HG03159 (cell line): ENCODE measurements around the gene MSL3.
A peak's percentile ranks its signal among the peaks of the same experiment; 100 is the strongest.

ENCODE experiments used
- ATAC-seq: cut with Tn5 transposase; IDR thresholded peaks from one replicate; pipeline ENCODE4 v1.9.1; 2021; ENCODE audit warnings: mild to moderate bottlenecking, moderate library complexity; ENCODE audit not compliant: unreplicated experiment

MSL3 gene, protein sequence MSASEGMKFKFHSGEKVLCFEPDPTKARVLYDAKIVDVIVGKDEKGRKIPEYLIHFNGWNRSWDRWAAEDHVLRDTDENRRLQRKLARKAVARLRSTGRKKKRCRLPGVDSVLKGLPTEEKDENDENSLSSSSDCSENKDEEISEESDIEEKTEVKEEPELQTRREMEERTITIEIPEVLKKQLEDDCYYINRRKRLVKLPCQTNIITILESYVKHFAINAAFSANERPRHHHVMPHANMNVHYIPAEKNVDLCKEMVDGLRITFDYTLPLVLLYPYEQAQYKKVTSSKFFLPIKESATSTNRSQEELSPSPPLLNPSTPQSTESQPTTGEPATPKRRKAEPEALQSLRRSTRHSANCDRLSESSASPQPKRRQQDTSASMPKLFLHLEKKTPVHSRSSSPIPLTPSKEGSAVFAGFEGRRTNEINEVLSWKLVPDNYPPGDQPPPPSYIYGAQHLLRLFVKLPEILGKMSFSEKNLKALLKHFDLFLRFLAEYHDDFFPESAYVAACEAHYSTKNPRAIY

GRCh38 chrX:11757719-11758399 lies at the start of gene MSL3:
Gene MSL3, plus strand, starts transcription at chrX:11758237. Its CDS starts 27 bp downstream, at chrX:11758264.
- peak; percentile 22 for ATAC-seq

DNA sequence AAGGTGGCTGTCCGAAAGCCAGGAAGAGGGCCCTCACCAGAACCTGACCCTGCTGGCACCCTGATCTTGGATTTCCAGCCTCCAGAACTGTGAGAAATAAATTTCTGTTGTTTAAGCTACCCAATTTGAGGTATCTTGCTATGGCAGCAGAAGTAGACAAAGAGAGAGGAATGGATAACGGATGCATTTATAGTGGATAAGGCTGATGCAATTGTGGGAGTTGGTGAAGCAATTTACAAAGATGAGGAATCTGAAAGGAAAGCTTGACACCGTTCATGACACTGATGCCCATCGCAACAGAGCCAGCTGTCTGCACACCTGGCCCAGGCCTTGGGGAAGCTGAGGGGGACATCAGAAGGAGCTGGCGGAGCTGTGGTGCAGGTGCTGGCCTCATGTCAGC lies 35.7 kb upstream of the MSL3 start:
- ATAC-seq, result no peak

DNA sequence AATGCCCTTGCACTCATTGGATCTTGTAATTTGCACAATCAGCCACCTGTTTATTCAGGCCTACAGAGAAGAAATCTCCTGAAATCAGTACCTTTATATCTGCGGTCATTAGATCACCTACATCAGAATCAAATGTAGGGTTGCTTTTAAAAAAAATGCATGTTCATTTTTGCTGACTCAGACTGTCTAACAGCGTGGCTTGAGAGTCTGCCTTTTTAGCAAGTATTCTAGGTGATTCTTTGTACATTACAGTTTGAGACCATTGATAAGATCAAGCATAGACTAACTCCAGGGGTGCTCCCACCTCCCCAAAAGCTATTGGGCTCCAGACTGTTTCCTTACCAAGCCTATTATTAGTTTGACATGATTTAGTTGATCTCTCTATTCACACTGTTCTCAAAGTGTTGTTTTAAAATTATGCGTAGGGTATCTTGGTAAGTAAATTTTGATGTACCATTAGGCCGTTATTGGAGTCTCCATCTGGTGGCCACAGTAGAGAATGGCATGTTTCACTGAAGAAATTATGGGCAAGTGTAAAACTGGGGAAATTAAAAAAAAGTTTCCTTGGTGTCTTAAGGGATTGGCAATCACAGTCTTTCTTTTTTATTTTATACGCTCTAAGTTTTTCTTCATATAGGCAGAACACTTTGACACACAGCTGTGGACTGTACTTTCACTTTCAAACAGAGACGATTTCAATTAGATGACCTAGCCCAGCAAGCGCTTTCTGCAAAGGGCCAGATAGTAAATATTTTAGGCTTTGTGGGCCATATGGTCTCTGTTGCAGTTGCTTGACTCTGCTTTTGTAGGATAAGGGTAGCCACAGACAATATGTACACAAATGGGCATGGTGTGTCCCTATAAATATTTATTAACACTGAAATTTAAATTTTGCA lies 33.7 kb upstream of the MSL3 start:
- peak; percentile 58 for ATAC-seq

- no peak for ATAC-seq
These were observed 32.2 kb upstream of the MSL3 start for GRCh38 chrX:11725631-11726442.

DNA sequence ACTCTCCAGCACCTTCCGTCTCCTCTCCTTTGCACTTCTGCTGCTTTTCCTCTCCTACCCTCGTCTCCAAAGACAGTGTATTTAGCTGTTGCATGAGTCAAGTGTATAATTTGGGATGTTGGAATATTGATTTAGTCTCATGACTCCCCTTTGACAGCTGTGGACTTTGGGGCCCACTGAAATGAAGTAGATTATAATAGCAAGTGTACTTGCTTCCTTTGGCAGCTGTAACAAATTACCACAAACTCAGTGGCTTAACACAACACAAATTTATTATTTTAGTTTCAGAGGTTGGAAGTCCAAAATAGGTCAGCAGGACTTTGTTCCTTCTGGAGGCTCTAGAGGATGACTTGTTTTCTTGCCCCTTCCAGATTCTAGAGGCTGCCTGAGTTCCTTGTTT lies 29.5 kb upstream of the MSL3 start:
- no peak for ATAC-seq

DNA sequence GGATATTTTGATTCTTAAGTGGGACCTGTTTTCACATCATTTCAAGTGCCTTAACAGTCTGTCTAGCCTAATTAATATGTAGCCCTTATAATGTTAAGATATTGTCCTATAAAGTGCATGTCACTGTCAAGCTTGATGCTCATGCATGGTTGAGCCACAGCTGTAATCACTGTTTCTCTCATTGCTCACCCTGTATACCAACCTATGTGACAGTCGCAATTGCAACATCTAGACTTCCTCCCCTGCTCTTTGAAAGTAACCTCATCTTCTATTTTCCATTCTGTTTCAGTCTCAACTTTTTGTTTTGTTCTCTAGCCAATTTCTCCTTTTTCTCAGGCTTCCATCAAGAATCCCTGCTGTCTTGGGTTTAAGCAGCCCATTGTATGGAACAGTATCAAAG lies 24.4 kb upstream of the MSL3 start:
- ATAC-seq, result peak; percentile 58

DNA sequence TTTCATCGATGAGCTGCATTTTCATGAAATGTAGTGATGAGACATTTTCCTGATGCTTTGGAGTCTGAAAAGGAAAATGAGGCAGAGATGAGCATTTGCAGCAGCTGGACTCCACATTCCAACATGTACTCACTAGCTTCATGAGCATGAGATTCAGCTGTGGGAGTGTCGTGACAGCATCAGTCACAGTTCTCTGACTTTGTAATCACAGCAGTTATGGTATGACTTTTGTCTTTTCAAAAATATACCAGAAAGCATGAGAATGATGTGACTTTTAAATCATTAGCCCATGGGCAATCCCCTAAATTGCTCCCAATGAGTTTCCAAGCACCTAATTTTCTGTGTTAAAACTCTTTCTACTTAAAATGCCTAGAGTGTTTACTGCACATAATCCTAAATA lies 18.3 kb upstream of the MSL3 start:
- peak; percentile 50 for ATAC-seq

- no peak for ATAC-seq
These were observed 17.2 kb upstream of the MSL3 start for GRCh38 chrX:11740794-11741193.

GRCh38 chrX:11741574-11741973 lies 16.5 kb upstream of the MSL3 start:
- ATAC-seq, result no peak

- ATAC-seq, result no peak
These were observed 12.2 kb upstream of the MSL3 start for GRCh38 chrX:11745881-11746280.

GRCh38 chrX:11750046-11750445 lies 8.0 kb upstream of the MSL3 start:
- ATAC-seq, result no peak

GRCh38 chrX:11750694-11751093 lies 7.3 kb upstream of the MSL3 start:
- no peak for ATAC-seq

- ATAC-seq, result peak; percentile 60
These were observed 6.8 kb upstream of the MSL3 start for GRCh38 chrX:11751261-11751660.

DNA sequence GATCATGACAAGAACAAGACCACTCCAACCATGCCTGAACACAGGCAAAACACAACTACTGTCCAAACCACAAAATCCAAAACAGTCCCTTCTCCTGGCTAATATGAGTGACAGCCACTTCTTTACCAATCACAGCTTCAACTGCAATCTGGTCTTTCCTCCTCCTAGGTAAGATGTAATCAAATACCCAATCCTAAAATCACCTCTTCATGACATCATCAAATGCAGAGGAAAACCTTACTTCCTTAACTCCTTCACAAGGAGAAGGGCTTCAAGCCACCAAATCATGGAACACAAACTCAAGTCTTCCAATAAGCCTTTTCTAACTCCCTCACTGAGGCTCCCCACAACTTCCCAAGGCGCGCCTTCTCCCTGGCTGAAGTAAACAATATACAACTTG lies 4.4 kb upstream of the MSL3 start:
- no peak for ATAC-seq

DNA sequence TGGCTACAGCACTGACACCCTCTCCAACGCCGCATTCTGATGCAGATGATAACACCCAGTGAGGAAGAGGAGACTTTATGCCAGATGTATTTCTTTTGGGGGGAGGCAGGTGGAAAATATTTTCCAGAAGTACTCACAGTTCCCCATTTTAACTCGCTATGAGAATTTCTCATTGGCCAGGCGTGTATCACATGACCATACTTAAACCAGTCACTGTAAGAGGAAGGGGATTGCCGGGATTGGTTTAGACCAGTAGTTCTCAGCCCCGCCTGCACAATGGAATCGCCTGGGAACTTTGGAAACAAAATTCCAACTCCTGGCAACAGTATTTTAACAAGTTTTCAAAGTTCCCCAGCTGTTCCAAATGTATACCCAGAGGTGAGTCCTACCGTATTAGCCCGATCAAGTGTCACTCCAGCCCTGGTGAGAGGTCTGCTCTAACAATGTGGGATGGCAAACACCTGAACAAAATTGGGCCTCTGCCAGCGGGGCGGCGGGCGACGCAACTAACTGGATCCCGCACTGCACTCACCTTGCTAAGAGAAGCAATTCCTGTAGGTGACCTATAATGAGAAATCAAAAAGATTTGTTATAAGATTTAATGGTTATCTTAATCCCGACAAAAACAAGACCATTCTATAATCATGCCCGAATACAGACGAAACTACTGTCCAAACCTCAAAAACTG lies 2.9 kb upstream of the MSL3 start:
- no peak for ATAC-seq

DNA sequence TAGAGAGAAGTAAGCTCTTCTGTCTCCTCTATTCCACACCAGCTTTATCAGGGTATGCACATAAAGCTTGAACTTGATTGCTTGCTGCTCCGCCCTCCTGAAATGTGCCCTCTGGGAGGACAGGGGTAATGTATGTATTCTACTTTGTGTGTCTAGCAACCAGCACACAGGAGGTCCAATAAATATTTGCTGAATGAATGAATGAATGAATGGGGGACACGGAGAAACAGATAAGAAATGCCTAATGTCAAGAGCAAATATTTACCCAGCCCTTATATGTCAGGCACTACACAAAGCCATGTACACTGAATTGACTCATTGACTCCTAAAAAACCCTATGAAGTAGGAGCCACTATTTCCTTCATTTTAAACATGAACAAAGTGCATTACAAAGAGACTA lies 2.3 kb upstream of the MSL3 start:
- ATAC-seq, result no peak

DNA sequence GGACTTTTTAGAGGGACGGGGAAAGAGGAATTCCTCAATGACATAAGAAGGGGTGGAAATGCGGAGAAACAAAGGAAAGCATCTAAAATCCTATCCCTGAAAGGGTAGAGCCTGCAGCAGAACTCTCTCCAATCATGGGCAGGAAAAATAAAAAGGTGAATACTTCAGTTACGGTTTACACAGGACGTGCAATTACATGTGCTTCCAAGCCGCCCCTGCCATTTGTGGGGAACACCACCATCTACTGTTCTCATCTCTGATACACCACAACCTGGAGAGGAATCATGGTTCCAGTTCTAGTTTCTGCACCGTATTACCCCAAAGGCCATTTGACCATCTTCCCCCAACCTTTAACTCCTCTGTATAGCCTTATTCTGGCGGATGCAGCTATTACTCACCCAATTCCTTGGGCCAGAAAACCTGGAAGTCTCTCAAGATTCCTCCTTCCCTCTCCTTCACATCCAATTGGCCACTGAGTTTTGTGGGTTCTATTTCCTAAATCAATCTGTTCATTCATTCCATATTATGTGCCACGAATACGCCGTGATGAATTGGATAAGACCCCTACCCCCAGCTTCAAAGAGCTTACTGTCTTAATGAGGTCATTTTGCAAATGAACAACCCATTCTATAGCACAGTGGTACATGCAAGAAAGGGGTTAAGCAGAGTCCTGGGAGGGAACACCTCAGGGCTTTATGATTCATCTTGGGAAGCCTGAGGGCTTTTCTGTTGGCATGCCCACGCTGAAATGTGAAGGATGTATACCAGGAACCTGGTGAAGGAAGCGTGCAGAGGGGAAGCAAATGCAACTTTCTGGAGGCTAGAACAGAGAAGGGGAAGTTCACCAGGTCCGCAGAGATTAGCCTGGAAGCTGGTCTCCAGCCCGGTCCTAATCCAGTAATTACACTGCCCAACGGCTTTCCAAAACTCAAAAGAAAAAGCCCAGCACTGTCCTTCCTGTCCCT lies 1.4 kb upstream of the MSL3 start:
- no peak for ATAC-seq

DNA sequence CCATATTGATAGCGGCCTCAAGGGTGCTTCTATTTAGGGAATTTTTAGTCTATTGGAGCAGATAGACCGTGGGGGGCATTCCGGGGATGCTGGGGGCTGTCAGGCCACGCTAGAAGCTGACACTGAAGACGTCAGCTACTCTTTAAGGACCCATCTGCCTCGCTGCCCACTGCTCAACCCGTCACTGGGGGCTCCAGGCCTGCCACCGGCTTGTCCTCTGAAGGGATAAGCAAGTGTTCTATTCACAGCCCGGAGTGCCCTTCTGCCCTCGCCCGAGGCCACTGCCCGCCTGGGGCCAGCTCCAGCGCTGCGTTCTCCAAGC lies 679 bp upstream of the MSL3 start:
- no peak for ATAC-seq
